GM12891 (cell line): ENCODE data around the gene NDUFC2.
"Not testable (repeated sequence)": the region's sequence is repeated elsewhere in the genome, so short reads cannot be mapped to it uniquely, and the experiment has no call there.

Experiments
- DNase-seq: peaks from one replicate; pipeline ENCODE4 v3.0.0; 2011; ENCODE audit warnings: low spot score; ENCODE audit not compliant: insufficient read length
- FAIRE-seq: peaks from 2 replicates; lab custom pipeline; 2011; peaks lifted over from hg19 to GRCh38; lab: Jason Lieb, UNC
- PAX5 ChIP-seq: IDR thresholded peaks from 2 replicates; pipeline ENCODE4 v1.6.1; 2011; ENCODE audit warnings: low read length, moderate library complexity, mild to moderate bottlenecking; ENCODE audit not compliant: insufficient read depth, severe bottlenecking
- POLR2A ChIP-seq: IDR thresholded peaks from 2 replicates; pipeline ENCODE4 v1.6.1; 2011; ENCODE audit warnings: low read depth, low read length, control low read depth
- POLR2AphosphoS5 ChIP-seq: IDR thresholded peaks from 2 replicates; pipeline ENCODE4 v1.6.1; 2011; ENCODE audit warnings: low read depth, low read length, control low read depth
- POU2F2 ChIP-seq: IDR thresholded peaks from 2 replicates; pipeline ENCODE4 v1.6.1; 2011; ENCODE audit warnings: low read depth, mild to moderate bottlenecking, control low read depth, low read length, moderate library complexity
- SPI1 ChIP-seq: IDR thresholded peaks from 2 replicates; pipeline ENCODE4 v1.6.1; 2011; ENCODE audit warnings: low read depth, low read length, control low read depth
- TAF1 ChIP-seq: IDR thresholded peaks from 2 replicates; pipeline ENCODE4 v1.6.1; 2011; ENCODE audit warnings: low read depth, low read length, control low read depth

Gene NDUFC2

GRCh38 chr11:78080084-78080817 lies 589 bp upstream of the NDUFC2 start:
- no peak for TF ChIP-seq SPI1
- TF ChIP-seq POU2F2, result no peak
- no peak for TF ChIP-seq TAF1
- no peak for TF ChIP-seq PAX5
- no peak for TF ChIP-seq POLR2AphosphoS5
- no peak for TF ChIP-seq POLR2A
- FAIRE-seq, result no peak
- DNase-seq, result no peak

DNA sequence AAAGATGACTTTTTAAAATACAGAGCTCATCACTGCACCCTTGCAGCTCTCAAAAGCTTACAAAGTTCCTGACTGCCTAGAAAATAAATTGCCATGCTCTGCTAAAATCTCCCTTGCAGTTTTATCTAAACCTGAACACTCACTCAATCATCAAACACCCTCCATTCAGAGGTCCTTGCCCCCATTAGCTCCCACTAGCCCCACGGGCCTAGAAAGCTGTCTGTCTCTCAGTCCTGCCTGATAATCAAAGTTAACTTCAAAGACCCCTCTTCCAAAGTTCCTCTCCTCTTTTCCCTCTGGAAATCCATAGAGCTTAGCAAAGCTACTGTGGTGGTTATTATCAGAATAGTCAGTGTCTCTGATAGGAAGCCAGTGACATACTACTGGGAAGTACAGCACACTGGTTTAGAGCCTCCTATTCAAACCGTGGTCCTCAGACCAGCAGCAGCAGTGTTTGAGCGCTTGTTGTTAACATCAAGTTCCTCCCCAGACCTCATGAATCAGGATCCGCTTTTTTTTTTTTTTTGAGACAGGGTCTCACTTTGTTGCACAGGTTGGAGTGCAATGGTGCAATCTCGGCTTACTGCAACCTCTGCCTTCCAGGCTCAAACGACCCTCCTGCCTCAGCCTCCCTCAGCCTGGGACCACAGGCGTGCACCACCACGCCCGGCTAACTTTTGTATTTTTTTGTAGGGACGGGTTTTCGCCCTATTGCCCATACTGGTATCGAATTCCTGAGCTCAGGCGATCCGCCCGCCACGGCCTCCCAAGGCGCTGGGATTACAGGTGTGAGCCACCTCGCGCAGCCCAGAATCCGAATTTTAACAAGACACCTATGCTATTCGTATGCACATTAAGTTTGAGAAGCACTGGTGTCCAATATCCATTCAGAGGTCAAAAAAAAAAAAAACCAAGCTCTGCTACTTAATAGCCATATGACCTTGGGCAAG lies 1.2 kb downstream of the NDUFC2 start:
- TF ChIP-seq SPI1, result no peak
- no peak for TF ChIP-seq POLR2AphosphoS5
- TF ChIP-seq PAX5, result no peak
- no peak for TF ChIP-seq TAF1
- no peak for TF ChIP-seq POU2F2
- no peak for TF ChIP-seq POLR2A
- FAIRE-seq (no peak), DNase-seq (no peak)

- not testable (repeated sequence) for DNase-seq, FAIRE-seq
These were observed 2.1 kb downstream of the NDUFC2 start for GRCh38 chr11:78077592-78077991.

DNA sequence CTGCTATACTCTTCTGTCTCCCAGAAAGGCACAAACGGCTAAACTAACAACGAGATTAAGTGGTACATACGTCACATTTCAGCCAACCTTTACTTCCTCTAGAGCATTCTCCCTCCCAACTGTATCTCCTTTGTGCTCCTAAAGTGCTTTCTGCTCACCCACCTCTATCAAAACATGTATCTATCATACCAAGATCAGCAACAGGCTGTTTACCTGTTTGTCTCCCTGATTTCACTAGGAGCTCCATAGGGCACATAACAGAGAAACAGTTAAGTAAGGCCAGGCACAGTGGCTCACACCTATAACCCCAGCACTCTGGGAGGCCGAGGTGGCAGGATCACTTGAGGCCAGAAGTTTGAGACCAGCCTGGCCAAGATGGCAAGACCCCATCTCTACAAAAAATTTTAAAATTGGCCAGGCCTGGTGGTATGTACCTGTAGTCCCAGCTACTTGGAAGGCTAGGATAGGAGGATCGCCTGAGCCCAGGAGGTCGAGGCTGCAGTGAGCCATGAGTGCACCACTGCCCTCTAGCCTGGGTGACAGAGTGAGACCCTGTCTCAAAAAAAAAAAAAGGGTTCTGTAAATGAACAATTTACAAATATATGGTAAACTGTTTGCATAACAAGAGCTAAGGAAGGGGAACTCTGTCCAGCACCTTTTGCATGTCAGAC lies 2.8 kb downstream of the NDUFC2 start:
- DNase-seq, result no peak
- no peak for TF ChIP-seq POLR2A
- TF ChIP-seq POU2F2, result no peak
- no peak for TF ChIP-seq POLR2AphosphoS5
- no peak for TF ChIP-seq SPI1
- TF ChIP-seq PAX5, result no peak
- TF ChIP-seq TAF1, result no peak
- FAIRE-seq, result no peak

DNA sequence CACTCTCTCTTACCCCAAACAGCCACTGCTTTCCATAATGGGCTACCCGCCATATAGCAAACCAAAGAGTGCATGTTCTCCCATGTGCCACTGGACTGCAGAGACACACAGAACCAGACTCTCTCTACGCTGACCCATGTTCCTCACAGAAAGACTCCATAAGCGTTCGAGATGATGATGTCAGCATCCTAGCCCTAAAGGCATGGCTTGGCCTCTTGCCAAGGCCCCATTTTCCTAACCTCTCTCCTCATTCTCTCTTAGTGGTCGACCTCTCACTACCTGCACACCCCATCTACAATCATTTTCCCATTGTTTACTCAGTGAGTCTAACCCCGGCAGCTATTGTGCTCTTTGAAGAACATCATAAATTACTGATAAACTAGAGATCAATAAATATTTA lies 4.9 kb downstream of the NDUFC2 start:
- FAIRE-seq (no peak), DNase-seq (no peak)
- TF ChIP-seq POLR2A, result no peak

DNA sequence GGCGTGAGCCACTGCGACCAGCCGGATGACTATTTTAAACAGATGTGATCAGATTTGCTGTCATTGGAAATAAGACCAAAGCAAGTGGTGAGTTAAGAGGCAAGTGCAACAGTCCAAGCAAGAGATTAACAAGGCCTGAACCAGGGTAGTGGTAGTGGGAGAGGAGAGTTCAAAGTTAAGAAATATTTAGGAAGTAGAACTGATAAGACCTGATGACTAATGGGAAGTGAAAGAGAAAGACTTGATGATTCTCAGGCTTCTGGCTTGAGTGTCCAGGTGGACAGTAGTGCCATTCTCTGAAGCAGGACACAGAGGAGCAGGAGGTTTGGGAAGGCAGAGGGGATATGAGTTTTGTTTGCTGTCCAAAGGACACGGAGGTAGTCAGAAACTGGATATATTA lies 7.2 kb downstream of the NDUFC2 start:
- no peak for TF ChIP-seq POLR2AphosphoS5
- no peak for TF ChIP-seq PAX5
- TF ChIP-seq POU2F2, result no peak
- no peak for TF ChIP-seq SPI1
- no peak for TF ChIP-seq POLR2A
- TF ChIP-seq TAF1, result no peak
- FAIRE-seq (no peak), DNase-seq (no peak)

DNA sequence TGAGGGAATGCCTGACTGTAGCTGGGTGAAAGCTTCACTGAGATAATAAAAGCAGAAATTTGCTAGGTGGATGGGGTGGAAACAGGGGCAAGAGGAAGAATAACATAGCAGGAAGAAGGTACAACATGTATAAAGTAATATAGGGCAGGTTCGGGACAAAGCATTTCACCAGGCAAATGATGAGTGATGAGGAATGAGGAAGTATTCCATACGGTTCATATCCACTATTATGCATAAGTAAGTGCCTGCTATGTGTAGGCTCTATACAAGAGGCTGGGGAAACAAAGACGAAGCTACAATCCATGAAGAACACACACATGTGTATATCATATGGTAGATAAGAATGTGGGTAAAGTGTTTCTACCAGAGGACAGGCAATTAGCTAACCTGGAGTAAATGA lies 7.9 kb downstream of the NDUFC2 start:
- TF ChIP-seq POU2F2, result no peak
- TF ChIP-seq PAX5, result no peak
- no peak for TF ChIP-seq POLR2AphosphoS5
- TF ChIP-seq POLR2A, result no peak
- no peak for FAIRE-seq
- no peak for DNase-seq

DNA sequence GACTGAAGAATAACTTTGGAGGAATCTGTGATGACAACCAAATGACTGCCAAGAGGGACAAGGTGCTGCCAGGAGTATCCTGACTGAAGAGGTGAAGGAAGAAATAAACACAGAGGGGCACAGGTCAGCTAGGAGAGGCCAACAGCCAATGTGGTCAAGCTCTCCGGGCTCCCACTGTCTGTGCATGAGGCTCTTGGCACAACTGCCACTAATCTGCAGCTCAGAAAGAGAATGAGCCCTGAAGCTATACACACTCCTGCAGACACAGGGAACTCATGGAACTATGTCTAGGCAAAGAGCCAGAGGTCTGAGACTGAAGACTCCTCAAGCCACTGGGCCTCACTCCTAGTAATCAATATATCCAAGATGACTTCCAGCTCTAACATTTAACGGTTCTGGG lies 9.0 kb downstream of the NDUFC2 start:
- FAIRE-seq, result no peak
- no peak for DNase-seq
- no peak for TF ChIP-seq POLR2AphosphoS5
- TF ChIP-seq TAF1, result no peak
- no peak for TF ChIP-seq SPI1
- no peak for TF ChIP-seq POU2F2
- no peak for TF ChIP-seq POLR2A
- no peak for TF ChIP-seq PAX5

DNA sequence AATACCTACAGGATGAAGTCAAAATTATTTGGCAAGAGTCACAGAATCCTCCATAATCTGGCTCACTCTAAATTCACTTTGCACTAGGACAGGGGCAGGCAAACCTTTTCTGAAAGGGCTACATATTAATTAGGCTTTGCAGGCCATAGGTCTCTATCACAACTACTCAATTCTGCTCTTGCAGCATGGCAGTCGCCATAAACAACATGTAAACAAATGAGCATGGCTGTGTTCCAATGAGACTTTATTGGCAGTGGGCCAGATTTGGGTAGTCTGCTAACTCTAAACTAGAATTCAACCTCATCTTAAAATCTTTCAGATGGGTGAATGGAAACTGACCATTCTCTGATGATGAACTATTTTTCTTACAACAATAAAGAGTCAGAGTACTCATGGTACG lies 10.2 kb downstream of the NDUFC2 start:
- no peak for FAIRE-seq
- no peak for DNase-seq
- TF ChIP-seq SPI1 (no peak), POLR2A (no peak), TAF1 (no peak), POLR2AphosphoS5 (no peak), PAX5 (no peak), POU2F2 (no peak)
